Hypothalamus (tissue), 51 donors: Measurements from ENCODE around the gene KRTAP4-4.
"Not testable (repeated sequence)": the region's sequence is repeated elsewhere in the genome, so short reads cannot be mapped to it uniquely, and the experiment has no call there.

Source experiments
- DNase-seq, 51 donors: peaks; one replicate each; lab custom pipeline; 2025; lab: John Stamatoyannopoulos, UW

Gene KRTAP4-4

DNA sequence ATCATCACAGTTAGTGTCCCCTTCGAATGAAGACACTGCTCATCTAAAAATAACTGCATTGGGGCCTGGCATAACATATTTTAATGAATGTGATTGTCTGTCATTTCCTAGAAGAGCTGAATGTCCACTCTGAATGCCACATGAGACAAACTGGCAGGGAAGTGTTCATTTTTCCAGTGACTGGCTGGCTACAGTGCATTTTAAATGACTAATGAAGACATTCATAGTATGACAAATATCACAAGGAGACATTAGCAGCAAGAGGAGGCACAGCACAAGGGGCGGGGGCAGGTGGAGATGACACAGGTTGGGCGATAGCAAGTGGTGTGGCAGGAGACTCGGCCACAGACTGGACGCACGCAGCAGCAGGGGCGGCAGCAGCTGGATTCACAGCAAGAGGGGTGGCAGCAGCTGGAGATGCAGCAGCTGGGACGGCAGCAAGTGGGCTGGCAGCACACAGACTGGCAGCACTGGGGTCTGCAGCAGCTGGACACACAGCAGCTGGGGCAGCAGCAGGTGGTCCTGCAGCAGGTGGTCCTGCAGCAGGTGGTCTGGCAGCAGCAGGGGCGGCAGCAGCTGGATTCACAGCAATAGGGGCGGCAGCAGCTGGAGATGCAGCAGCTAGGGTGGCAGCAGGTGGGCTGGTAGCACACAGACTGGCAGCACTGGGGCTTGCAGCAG lies 11.4 kb downstream of the KRTAP4-4 start:
- not testable (repeated sequence) for DNase-seq

DNA sequence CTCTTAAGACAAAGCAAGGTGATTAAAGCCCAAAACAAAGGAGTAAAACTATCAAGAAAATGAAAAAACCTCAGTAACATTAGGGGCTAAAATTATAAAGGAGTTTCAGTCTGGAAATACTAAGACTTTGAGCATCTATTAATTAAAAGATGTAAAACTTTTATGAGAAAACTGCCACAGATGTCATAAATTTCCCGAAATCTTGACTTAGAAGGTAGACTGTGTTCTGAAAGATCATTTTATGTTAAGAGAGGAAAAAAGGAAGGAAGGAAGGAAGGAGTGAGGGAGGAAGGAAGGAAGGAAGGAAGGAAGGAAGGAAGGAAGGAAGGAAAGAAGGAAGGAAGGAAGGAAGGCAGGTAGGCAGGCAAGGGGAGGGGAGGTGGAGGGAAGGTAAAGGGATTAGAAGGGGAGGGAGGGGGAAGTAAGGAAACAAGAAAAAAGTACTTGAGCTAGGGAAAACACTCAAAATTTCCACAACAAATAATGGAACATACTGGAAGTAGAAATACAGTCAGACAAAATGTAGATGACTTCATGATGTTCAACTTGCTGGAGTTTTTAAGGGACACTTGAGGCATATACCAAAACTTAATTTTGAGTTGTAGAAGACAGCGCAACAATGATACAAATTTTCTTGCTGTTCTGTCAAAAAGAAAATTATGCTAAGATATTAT lies 12.9 kb downstream of the KRTAP4-4 start:
- DNase-seq, result no peak

DNA sequence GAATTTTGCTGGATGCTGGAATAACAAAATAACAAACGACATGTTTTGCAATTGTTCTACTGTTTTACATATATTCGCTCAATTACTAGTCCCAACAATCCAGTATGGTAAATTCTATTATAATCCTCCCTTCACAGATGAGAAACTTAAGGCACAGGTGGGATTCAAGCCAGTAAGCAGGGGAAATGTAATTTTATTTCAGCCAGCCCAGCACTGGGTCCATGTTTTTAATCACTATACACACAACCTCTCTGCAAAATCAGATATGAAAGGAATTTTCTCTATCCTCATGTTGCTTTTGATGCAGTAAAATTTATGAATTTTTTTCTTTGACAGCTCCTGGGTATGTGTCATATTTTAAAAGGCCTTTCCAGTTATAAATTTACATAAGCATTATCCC lies 15.3 kb downstream of the KRTAP4-4 start:
- no peak for DNase-seq

DNA sequence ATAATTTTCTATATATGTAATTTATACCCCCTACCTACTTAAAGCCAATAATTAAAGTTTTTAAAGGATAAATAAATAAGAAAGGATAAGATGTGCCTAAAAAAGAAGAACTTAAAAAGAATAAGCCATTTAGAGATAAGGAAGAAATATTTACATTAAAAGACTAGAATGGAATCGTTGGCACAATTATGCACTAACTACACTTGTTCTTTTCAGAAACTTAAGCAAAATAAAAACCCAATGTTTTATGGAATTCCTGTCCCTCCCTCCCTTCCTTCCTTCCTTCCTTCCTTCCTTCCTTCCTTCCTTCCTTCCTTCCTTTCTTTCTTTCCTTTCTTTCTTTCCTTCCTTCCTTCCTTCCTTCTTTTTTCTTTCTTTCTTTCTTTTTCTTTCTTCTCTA lies 15.7 kb downstream of the KRTAP4-4 start:
- DNase-seq, result no peak

DNA sequence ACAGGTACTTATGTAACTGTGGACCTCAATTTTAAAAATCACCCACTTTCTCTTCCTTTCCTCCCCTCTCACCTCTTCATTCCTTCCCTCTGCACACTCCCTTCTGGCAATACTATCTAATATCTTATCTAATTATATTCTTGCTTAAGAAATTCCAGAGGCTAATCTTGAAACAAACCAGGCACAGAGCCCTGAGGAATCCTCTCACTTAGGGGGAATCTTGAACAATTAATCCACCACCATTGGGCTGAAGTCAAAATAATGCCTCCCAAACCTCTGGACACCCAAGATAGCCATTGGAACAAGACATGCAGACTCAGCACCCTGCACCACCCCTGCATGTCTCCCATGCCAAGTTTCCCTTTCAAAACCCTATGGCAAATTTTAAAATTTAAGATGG lies 19.2 kb downstream of the KRTAP4-4 start:
- no peak for DNase-seq

DNA sequence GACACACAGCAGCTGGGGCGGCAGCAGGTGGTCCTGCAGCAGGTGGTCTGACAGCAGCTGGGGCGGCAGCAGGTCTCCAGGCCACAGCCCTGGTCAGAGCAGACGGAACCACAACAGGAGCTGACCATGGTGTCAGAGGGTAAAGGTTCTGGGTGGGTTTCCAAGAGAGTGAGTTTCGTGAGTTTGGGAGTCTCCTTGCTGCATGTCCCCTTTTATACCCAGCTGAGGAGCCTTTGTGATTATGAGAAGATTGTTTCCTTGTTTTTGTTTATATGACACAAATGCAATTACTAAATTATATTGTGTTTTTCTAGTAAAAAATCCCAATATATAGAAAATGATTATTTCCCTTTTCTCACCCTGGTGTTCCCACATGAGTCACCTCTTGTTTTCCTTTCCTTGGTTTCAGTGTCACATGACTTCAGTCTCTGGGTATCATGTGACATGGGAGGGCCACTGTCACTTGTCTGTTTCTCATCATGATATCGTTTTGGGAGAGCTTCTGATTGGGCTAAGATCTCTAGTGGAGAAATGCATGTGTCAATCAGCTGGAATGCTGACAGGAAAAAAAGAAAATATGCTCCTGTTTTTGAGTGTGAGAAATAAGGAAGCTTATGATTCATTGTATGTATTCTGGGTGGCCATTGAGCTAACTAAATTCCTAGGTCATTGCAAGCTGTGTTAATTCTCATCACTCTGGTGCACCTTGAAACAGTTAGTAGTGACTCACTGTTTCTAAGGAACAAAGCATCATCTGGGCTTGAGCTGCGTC lies 20.0 kb downstream of the KRTAP4-4 start, which contains the start of gene KRTAP4-6:
Gene KRTAP4-6, minus strand, starts transcription at position 185 of the 772 bp plus-strand sequence. Its CDS starts 57 bp downstream, at position 128.
- no peak for DNase-seq

DNA sequence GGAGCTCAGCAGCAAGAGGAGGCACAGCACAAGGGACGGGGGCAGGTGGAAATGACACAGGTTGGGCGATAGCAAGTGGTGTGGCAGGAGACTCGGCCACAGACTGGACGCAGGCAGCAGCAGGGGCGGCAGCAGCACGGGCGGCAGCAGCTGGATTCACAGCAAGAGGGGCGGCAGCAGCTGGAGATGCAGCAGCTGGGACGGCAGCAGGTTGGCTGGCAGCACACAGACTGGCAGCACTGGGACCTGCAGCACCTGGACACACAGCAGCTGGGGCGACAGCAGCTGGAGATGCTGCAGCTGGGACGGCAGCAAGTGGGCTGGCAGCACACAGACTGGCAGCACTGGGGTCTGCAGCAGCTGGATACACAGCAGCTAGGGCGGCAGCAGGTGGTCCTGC lies 20.7 kb downstream of the KRTAP4-4 start:
- not testable (repeated sequence) for DNase-seq

DNA sequence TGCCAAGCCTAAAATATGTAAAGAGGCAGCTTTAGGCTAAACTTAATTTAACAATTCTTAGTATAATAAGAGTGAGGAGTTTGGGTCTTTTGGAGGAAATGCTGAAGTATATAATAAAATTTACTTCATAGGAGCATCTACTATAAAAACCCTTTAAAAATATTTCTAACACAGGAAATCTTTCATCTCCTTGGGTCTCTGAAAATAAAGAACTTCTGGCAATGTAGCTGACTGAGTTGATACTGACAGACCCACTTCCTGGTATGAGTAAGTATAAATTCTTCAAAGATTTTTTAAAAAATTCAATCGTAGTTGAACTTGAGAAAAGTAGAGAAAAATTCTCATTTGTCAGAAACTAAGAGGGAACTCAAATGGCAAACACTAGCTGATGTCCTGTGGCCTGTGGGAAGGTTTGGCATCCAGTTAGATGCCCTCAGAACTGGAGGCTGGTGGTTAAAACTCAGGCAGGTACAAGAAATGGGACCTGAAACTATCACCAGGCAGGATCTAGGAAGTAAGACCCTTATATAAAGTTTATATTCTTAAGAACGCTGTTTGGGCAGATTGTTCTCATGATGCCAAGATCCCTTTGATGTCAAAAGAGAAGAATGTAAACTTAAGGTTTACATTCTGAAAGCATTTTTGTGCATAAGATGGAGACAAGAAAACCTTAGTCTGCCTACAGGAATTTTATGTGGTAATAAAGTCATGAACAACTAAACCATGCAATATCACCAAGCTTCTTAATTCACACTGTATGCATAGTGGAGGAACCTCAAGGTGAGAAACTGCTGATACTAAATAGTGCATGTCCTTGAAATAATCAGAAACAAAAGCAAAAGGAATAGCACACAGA lies 26.4 kb downstream of the KRTAP4-4 start:
- DNase-seq, result no peak

DNA sequence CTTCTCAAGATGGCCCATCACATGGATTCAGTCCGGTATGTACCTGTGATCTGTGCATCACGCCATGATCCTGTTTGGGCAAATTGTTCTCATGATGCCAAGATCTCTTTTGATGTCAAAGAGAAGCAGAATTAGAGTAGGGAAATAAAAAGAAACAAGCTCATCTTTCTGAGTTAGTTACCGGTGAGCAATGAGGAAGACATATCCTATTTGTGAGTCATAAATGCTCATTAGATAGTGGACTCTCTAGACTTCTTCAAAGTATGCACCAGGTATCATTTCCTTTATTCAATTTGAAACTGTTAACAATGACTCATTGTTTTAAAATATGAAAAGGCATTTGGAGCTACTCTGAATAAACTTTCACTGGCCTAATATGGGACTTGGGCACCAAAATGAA lies 28.6 kb downstream of the KRTAP4-4 start:
- DNase-seq, result no peak

DNA sequence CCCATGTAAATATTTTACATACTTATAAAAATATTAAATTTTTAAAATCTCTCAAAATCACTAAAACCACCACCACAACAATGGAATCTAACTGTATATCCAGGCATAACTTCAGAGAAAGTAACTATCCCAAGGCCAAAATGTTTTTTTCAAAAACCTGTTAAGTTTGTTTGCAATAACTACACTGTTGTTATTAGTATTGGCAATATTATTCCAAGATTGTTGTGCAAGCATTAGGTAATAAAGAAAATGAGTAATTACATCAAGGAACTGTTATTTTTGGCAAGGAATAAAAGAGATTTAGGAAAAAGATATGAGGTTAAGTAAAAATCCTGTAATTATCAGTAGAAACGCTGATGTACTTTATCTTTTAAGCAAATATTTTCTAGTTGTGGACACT lies 33.2 kb downstream of the KRTAP4-4 start:
- DNase-seq, result no peak

DNA sequence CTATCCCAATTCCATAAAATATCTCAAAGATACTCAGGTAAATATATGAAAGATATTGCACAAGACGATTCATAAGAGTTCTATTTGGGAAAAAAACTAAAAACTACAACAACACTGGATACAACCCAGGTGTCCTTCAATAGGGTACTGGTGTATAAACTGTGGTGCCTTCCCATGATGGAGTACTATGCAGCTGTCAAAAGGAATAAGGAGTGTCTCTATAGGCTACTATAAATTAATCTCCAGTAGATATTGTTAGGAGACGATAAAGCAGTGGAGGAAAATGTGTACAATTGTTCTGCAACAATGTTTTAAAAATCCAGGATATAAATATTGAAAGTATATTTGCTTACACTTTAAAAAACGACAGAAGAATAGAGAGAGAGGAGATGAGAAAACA lies 34.1 kb downstream of the KRTAP4-4 start:
- DNase-seq, result no peak

DNA sequence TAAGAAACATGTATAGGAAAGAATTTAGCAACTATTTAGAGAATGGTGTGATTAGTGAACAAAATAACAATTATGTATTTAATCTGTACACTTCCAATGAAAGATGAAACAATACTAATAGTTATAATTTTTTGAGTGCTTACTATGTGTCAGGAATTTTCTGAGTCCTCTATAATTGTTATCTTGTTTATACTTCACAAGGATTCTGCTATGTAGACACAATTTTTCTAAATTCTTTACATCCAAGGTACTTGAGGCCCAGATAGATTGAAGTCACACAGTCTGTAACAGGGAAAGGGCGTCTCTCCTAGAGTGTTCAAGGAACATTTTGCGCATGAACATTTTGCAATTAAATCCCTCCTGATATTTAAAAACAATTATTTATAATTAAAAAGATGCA lies 35.5 kb downstream of the KRTAP4-4 start:
- DNase-seq, result no peak

DNA sequence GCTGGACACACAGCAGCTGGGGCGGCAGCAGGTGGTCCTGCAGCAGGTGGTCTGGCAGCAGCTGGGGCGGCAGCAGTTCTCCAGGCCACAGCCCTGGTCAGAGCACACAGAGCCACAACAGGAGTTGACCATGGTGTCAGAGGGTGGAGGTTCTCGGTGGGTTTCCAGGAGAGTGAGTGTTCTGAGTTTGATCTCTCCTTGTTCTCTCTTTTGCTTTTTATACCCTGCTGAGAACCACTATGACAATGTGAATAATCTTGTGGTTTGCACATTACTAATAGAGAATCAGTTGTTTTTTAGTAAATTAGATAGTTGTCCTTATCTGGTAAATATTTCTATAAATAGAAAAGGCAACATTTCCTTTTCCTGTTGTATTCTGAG lies 36.6 kb downstream of the KRTAP4-4 start, which contains the start of gene KRTAP4-12:
Gene KRTAP4-12, minus strand, starts transcription at position 192 of the 381 bp plus-strand sequence. Its CDS starts 60 bp downstream, at position 132.
- not testable (repeated sequence) for DNase-seq

DNA sequence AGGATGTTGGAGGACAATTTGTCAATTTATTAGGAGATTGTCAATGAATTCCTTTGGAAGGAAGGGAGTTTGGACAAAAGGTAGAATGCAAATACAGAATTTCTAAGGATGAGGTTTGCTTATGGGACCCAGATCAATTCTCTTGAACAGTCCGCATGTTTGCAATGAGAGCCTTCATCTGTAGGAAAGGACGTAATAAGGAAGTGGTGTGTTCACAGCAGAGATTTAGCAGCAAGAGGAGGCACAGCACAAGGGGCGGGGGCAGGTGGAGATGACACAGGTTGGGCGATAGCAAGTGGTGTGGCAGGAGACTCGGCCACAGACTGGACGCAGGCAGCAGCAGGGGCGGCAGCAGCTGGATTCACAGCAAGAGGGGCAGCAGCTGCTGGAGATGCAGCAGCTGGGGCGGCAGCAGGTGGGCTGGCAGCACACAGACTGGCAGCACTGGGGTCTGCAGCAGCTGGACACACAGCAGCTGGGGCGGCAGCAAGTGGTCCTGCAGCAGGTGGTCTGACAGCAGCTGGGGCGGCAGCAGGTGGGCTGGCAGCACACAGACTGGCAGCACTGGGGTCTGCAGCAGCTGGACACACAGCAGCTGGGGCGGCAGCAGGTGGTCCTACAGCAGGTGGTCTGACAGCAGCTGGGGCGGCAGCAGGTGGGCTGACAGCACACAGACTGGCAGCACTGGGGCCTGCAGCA lies 37.1 kb downstream of the KRTAP4-4 start:
- not testable (repeated sequence) for DNase-seq

DNA sequence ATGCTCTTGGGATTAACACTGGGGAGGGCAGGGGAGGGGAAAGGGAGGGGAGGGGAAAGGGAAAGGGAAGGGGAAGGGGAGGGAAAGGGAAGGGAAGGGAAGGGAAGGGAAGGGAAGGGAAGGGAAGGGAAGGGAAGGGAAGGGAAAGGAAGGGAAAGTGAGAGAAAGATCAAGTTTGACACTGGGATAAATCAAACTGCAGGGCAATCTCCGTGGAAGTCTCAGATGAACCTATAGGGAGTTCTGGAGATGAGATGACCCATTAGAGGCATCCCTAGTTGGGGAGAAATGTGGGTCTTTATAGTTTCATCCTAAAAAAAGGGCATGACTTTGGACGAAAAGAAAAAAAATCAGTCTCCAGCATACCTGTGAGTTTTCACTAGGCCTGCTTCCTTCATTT lies 38.8 kb downstream of the KRTAP4-4 start:
- no peak for DNase-seq

DNA sequence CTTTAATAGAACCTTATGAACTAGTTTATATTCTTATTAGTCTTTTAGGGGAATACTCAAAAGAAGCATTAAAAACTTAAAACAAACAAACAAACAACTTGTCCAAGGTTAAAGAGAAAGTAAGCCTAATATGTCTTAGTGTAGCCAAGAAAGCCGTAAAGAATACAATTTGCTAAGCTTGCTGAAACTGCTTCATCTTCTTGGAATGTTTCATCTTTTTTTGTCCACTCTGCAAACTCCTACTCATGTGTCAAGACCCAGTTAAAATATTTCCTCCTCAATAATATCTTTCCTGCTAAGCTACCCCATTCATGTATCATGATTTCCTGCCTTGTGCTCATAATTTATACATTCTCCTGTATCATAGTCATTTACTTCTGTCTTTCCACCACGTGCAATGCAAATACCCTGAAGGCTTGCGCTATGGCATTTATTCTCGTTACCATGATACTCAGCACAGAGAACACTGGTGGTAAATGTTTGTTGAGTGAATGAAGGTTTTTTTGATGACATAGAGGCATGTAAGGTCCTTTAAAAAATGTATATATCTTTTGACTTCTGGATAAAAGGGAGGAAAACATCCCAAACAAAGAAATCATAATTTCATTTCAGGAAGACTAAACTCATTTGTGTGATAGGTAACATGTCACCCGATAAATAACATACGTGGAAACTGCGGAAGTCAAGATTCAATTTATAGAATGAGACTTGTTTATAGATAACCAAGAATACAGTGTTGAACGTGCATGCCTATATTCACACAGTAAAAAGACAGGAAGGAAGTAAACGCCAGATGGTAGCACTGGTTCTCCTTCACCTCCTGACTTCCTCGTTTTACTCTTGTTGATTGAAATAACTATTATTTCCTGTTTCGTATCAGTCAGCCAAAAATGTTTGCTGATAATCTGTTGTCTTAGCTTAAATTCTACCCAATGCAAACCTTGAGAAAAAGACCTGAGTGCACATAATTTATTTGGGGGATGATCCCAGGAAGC lies 40.6 kb downstream of the KRTAP4-4 start:
- DNase-seq, result peak in 1 of 51 donors; percentile 2

DNA sequence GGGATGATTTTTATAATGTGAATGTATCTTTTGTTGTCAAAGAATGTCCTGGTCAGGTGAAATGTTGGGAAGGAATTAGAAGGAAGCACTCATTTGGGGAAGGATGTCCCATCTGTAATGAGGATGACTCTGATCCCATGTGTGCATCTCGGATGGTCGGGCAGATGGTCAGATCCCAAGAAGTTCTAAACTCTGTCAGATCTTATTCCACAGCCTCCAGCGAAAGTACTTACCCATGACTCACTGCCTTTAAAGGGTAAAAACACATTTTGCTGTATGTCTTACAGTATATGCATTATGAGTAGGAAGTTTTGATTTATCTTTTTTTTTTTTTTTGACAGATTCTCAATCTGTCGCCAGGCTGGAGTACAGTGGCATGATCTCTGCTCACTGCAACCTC lies 41.8 kb downstream of the KRTAP4-4 start:
- no peak for DNase-seq

DNA sequence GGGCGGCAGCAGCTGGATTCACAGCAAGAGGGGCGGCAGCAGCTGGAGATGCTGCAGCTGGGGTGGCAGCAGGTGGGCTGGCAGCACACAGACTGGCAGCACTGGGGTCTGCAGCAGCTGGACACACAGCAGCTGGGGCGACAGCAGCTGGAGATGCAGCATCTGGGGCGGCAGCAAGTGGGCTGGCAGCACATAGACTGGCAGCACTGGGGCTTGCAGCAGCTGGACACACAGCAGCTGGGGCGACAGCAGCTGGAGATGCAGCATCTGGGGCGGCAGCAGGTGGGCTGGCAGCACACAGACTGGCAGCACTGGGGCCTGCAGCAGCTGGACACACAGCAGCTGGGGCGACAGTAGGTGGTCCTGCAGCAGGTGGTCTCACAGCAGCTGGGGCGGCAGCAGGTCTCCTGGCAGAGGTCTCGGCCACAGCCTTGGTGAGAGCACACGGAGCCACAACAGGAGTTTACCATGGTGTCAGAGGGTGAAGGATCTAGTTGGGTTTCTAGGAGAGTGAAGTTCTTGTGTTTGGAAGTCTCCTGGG lies 42.6 kb downstream of the KRTAP4-4 start, which contains the start of gene KRTAP4-11:
Gene KRTAP4-11, minus strand, starts transcription at position 528 of the 541 bp plus-strand sequence. Its CDS starts 58 bp downstream, at position 470.
- not testable (repeated sequence) for DNase-seq
